Measurements from ENCODE around the gene CYP2W1. TPM values are rescaled to one million over a fixed set of nuclear protein-coding genes. Genes with fewer than 3 reads are reported as not detected.
A peak's percentile ranks its signal among the peaks of the same experiment; 100 is the strongest.

CYP2W1 gene
- total and polyA plus RNA-seq, 10 of the 15 experiments (the other 5 are each of a cell fraction or from before 2014, with no cell fraction given), result not detected

DNA sequence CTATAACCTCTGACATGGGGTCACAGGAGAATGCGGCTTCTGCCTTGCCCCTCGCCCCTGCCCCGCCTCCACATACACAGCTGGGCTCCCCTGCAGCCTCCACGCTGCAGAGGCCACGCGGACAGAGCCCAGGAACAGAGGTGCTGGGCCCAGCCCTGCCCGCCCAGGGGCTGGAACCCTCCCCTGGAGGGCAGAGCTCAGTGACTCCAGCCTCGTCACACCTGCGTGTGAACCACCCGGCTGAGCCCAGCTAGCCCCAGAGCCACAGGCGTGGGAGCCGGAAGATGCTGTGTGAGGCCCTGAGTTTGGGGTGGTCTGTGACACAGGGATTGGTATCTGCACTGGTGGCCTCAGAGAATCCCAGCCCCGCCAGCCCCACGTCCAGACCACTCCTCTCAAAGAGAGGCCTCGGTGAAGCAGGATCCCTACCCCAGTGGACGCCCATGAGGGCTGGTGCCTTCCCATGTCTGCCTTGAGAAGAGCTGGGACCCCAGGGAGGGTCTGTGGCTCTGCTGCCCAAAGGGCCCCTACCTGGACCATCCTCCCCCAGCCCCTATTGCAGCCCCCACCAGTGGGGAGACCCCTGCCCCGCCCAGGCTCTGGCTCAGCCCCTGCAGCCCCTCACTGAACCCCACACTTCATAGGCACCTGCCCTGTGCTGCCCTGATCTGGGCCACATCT lies 20.4 kb upstream of the CYP2W1 start (continued):
- TF ChIP-seq, protein P1, sequence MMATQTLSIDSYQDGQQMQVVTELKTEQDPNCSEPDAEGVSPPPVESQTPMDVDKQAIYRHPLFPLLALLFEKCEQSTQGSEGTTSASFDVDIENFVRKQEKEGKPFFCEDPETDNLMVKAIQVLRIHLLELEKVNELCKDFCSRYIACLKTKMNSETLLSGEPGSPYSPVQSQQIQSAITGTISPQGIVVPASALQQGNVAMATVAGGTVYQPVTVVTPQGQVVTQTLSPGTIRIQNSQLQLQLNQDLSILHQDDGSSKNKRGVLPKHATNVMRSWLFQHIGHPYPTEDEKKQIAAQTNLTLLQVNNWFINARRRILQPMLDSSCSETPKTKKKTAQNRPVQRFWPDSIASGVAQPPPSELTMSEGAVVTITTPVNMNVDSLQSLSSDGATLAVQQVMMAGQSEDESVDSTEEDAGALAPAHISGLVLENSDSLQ (IDR thresholded peaks at IDR 0.05), result no peak
- TF ChIP-seq ZBED1 (IDR thresholded peaks at IDR 0.05; ENCODE audit: borderline replicate concordance), result no peak
- TF ChIP-seq RAD21 (IDR thresholded peaks at IDR 0.05; ENCODE audit: insufficient read depth, low read depth, low read length), result no peak

DNA sequence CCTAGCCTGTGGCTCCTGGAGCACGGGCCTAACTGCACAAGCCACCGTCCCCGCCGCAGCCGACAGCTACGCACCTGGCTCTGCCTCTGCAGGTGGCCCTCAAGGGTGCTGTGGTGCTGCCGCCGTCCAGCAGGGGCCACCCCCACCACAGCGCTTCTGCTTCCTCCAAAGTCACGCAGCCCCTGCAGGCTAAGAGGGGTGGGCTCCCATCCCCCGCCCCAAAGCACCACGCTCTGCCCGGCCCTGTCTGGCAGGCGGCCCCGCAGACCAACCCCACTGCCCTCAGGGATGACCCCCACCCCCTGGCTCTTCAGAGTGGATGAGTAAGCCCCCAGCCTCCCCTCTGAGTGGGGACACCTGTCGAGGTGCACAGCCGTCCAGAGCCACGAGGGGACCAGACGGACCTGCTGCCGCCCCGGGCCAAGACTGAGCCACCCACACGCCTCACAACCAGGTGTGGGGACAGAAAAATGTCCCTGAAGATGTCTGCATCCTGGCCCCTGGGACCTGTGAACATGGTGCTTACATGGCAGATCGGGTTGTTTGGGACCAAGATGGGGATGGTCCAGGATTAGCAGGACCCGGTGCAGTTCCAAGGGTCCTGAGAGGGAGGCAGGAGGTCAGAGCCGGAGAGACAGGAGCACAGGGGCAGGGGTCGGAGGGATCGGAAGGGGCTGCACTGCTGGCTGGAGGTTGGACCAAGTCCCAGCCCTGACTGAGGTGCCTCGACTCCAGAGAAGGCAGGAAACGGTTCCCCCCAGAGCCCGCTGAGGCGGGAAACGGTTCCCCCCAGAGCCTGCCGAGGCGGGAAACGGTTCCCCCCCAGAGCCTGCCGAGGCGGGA lies 19.5 kb upstream of the CYP2W1 start:
- DNase-seq (ENCODE audit: low read depth, low spot score), result no peak
- Histone ChIP-seq H3K27me3 (replicated peaks in 1 of 2; ENCODE audit: control insufficient read depth in 2 of 2, insufficient read depth in 2 of 2, low read length in 1 of 2) (no peaks in the 10 kb centered on the region), H3K4me2 (ENCODE audit: control insufficient read depth, insufficient read depth) (peak overlapping the region; percentile 1), H3K36me3 (ENCODE audit: control insufficient read depth in 2 of 2, insufficient read depth in 2 of 2, low read length in 1 of 2) (peaks cover 7 to 10% of the 10 kb centered on the region in 2 experiments), H3K4me3 (no peak overlapping the region), H3K4me1 (ENCODE audit: control insufficient read depth, insufficient read depth, low read length) (peaks cover 8% of the 10 kb centered on the region), H3K9ac (ENCODE audit: control insufficient read depth, insufficient read depth, low read length) (no peak overlapping the region), H2AFZ (ENCODE audit: control insufficient read depth, low read depth, low read length) (no peak overlapping the region), H3K79me2 (ENCODE audit: control insufficient read depth, insufficient read depth, low read length) (no peaks in the 10 kb centered on the region), H3K9me3 (replicated peaks; ENCODE audit: control insufficient read depth, insufficient read depth, low read length) (no peaks in the 10 kb centered on the region; the same call in 2 of the 3 replicates), H3K27ac (ENCODE audit: control insufficient read depth, insufficient read depth) (no peak overlapping the region), H4K20me1 (ENCODE audit: control insufficient read depth, insufficient read depth) (no peaks in the 10 kb centered on the region)
- intact Hi-C loops (cut with micrococcal nuclease; ENCODE audit: unreplicated experiment), result no loop called here
- ChIA-PET SMC1A (ENCODE audit: uncharacterized antibody, unreplicated experiment) (interaction anchor here (1.3 kb wide), 1 partner anchor 10 kb away, joined by 5 read pairs; no protein-coding TSS in a partner anchor), POLR2A (no interaction called here), CTCF (interaction anchor here (0.6 kb wide), 1 partner anchor 108 kb away, joined by 3 read pairs; no protein-coding TSS in a partner anchor), RAD21 (ENCODE audit: unreplicated experiment) (interaction anchor here (0.8 kb wide), 1 partner anchor 30 kb away, joined by 4 read pairs; no protein-coding TSS in a partner anchor)
- FAIRE-seq, result no peak
- BruUV-seq (replicated peaks), result no TSS peak
- in situ Hi-C loops (cut with MboI), result loop anchor here (5.0 kb wide), 1 partner anchor 646 kb away; no protein-coding TSS in a partner anchor
- peak; percentile 49 for ATAC-seq
- WGBS (ENCODE audit: insufficient coverage, insufficient replicate concordance, low lambda C conversion rate, missing lambda C conversion rate), result 20% methylated on average over 35 of the region's 37 CpGs
- no peak for TF ChIP-seq MYC (IDR thresholded peaks at IDR 0.05; ENCODE audit: insufficient read depth, insufficient read length, insufficient replicate concordance, low read length, severe bottlenecking)
- TF ChIP-seq RCOR1 (conservative IDR thresholded peaks at IDR 0.05; ENCODE audit: low read depth, low read length), result no peak
- TF ChIP-seq JUND (IDR thresholded peaks at IDR 0.05; ENCODE audit: low read depth, low read length), result no peak
- TF ChIP-seq, protein P2, sequence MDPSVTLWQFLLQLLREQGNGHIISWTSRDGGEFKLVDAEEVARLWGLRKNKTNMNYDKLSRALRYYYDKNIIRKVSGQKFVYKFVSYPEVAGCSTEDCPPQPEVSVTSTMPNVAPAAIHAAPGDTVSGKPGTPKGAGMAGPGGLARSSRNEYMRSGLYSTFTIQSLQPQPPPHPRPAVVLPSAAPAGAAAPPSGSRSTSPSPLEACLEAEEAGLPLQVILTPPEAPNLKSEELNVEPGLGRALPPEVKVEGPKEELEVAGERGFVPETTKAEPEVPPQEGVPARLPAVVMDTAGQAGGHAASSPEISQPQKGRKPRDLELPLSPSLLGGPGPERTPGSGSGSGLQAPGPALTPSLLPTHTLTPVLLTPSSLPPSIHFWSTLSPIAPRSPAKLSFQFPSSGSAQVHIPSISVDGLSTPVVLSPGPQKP (IDR thresholded peaks at IDR 0.05; ENCODE audit: low read depth, low read length), result no peak
- TF ChIP-seq KAT2A (conservative IDR thresholded peaks at IDR 0.05; ENCODE audit: control insufficient read depth, low read depth, low read length), result no peak
- TF ChIP-seq BHLHE40 (IDR thresholded peaks at IDR 0.05; ENCODE audit: borderline replicate concordance in 1 of 2, low read depth in 2 of 2, low read length in 1 of 2), result no peak
- TF ChIP-seq, protein P3, sequence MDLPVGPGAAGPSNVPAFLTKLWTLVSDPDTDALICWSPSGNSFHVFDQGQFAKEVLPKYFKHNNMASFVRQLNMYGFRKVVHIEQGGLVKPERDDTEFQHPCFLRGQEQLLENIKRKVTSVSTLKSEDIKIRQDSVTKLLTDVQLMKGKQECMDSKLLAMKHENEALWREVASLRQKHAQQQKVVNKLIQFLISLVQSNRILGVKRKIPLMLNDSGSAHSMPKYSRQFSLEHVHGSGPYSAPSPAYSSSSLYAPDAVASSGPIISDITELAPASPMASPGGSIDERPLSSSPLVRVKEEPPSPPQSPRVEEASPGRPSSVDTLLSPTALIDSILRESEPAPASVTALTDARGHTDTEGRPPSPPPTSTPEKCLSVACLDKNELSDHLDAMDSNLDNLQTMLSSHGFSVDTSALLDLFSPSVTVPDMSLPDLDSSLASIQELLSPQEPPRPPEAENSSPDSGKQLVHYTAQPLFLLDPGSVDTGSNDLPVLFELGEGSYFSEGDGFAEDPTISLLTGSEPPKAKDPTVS (IDR thresholded peaks at IDR 0.05; ENCODE audit: low read depth, low read length), result no peak
- TF ChIP-seq POLR2A (IDR thresholded peaks at IDR 0.05; ENCODE audit: low read depth, low read length), result peak; percentile 68
- TF ChIP-seq, protein P4, sequence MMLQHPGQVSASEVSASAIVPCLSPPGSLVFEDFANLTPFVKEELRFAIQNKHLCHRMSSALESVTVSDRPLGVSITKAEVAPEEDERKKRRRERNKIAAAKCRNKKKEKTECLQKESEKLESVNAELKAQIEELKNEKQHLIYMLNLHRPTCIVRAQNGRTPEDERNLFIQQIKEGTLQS (IDR thresholded peaks at IDR 0.05; ENCODE audit: borderline replicate concordance, extremely low read depth, low read depth, low read length), result no peak
- TF ChIP-seq, protein P5, sequence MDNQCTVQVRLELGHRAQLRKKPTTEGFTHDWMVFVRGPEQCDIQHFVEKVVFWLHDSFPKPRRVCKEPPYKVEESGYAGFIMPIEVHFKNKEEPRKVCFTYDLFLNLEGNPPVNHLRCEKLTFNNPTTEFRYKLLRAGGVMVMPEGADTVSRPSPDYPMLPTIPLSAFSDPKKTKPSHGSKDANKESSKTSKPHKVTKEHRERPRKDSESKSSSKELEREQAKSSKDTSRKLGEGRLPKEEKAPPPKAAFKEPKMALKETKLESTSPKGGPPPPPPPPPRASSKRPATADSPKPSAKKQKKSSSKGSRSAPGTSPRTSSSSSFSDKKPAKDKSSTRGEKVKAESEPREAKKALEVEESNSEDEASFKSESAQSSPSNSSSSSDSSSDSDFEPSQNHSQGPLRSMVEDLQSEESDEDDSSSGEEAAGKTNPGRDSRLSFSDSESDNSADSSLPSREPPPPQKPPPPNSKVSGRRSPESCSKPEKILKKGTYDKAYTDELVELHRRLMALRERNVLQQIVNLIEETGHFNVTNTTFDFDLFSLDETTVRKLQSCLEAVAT (IDR thresholded peaks at IDR 0.05), result no peak
